Kidney (tissue), 14 donors: ENCODE results near the gene CLEC1B. TPM values are rescaled to one million over a fixed set of nuclear protein-coding genes. Genes with fewer than 3 reads are reported as not detected.
"Not testable (repeated sequence)": the region's sequence is repeated elsewhere in the genome, so short reads cannot be mapped to it uniquely, and the experiment has no call there.

ENCODE experiments used
- DNase-seq, 5 donors: peaks; one replicate each; pipeline ENCODE4 v3.0.0-alpha.2; 2013 to 2020
- FAIRE-seq: peaks from 2 replicates; lab custom pipeline; 2012; peaks lifted over from hg19 to GRCh38; lab: Jason Lieb, UNC
- H3K27ac ChIP-seq, 2 donors: one replicate each; pipeline ENCODE4 v1.7.0; 2013; ENCODE audit warnings: low read depth in 2 of 2, low read length in 2 of 2, inconsistent platforms in 1 of 2
- H3K27me3 ChIP-seq: one replicate; pipeline ENCODE4 v1.7.1; 2013; ENCODE audit warnings: low read length, inconsistent platforms; ENCODE audit not compliant: control insufficient read depth, insufficient read depth
- H3K36me3 ChIP-seq, 3 donors: one replicate each; pipeline versions ENCODE4 v1.7.0 to v1.7.1; 2013; ENCODE audit warnings: low read length in 3 of 3, control low read depth in 1 of 3, inconsistent platforms in 1 of 3; ENCODE audit not compliant: insufficient read depth in 3 of 3, control insufficient read depth in 2 of 3
- H3K4me1 ChIP-seq, 3 donors: one replicate each; pipeline versions ENCODE4 v1.7.0 to v1.7.1; 2013; ENCODE audit warnings: low read length in 3 of 3, inconsistent platforms in 1 of 3, low read depth in 1 of 3; ENCODE audit not compliant: control insufficient read depth in 2 of 3, insufficient read depth in 2 of 3
- H3K4me3 ChIP-seq, 3 donors: one replicate each; pipeline versions ENCODE4 v1.7.0 to v1.8.1; 2013; ENCODE audit warnings: low read length in 3 of 3, control low read depth in 1 of 3, inconsistent platforms in 1 of 3
- H3K9ac ChIP-seq, 3 donors: one replicate each; pipeline versions ENCODE4 v1.7.0 to v1.7.1; 2013; ENCODE audit warnings: low read length in 3 of 3, control low read depth in 1 of 3, inconsistent platforms in 1 of 3
- H3K9me3 ChIP-seq, 3 donors: one replicate each; pipeline versions ENCODE4 v1.7.0 to v1.7.1; 2013; ENCODE audit warnings: low read length in 3 of 3, control low read depth in 1 of 3, inconsistent platforms in 1 of 3; ENCODE audit not compliant: control insufficient read depth in 2 of 3, insufficient read depth in 1 of 3
- CTCF ChIP-seq: IDR thresholded peaks from 3 replicates; pipeline ENCODE4 v1.5.1; 2012; ENCODE audit warnings: mild to moderate bottlenecking, moderate library complexity, borderline replicate concordance; ENCODE audit not compliant: insufficient read depth; ENCODE audit errors: extremely low read depth
- intact Hi-C: fragments of 100-400 bp; cut with DNase I; formaldehyde crosslinking; loops from one replicate; pipeline ENCODE4 v1.11.1; 2022
- polyA plus RNA-seq: library from polyadenylated mRNA; stranded (reverse); fragments of 350-450 nt; fragmentation: Illumina TruSeq; extraction: RNeasy Lipid Tissue Mini Kit (QIAGEN cat#74804); gene quantifications from one replicate; pipeline ENCODE4 v1.2.3, GENCODE V29; 2014; ENCODE audit warnings: low read depth, low replicate concordance; ENCODE audit not compliant: insufficient read depth
- total RNA-seq: library from RNA; stranded (reverse); fragmentation: NEBNext Ultra II Directional; extraction: Animal tissue kit (Norgen Biotek cat#: 25700); gene quantifications from one replicate; pipeline ENCODE4 v1.2.1, GENCODE V29; 2021
- donor health status: control.
- donor health status: control.
- donor health status: control.
- donor health status: control.
- donor health status: control.
- donor health status: DM: yes; HTN: yes; CAD: no.
- donor health status: Normal renal cell carcinoma (clear cell type).

Gene CLEC1B
- total and polyA plus RNA-seq, 2 donors from 2014 or later = not detected

GRCh38 chr12:9961106-9961505 lies 37.8 kb downstream of the CLEC1B start:
- H3K4me1 ChIP-seq = no peaks in the 10 kb centered on the region
- no peaks in the 10 kb centered on the region for H3K27me3 ChIP-seq
- no peak overlapping the region for H3K9ac ChIP-seq
- H3K9me3 ChIP-seq = no peaks in the 10 kb centered on the region
- H3K4me3 ChIP-seq = no peak overlapping the region
- TF ChIP-seq CTCF = no peak
- no peak overlapping the region for H3K27ac ChIP-seq
- FAIRE-seq (no peak), DNase-seq (no peak)
- no peaks in the 10 kb centered on the region for H3K36me3 ChIP-seq
- intact Hi-C loops = no loop called here

- H3K4me3 ChIP-seq = no peak overlapping the region
- no peak overlapping the region for H3K27ac ChIP-seq
- intact Hi-C loops = no loop called here
- DNase-seq (no peak), FAIRE-seq (no peak)
- no peaks in the 10 kb centered on the region for H3K27me3 ChIP-seq
- H3K9ac ChIP-seq = no peak overlapping the region
- no peaks in the 10 kb centered on the region for H3K4me1 ChIP-seq
- no peaks in the 10 kb centered on the region for H3K9me3 ChIP-seq
- H3K36me3 ChIP-seq = no peaks in the 10 kb centered on the region
- TF ChIP-seq CTCF = no peak
Observed at GRCh38 chr12:9960590-9960989, 38.3 kb downstream of the CLEC1B start.

GRCh38 chr12:9957834-9958233 lies 41.1 kb downstream of the CLEC1B start:
- no peak for FAIRE-seq
- H3K27ac ChIP-seq = no peak overlapping the region
- no peak for TF ChIP-seq CTCF
- intact Hi-C loops = no loop called here
- no peaks in the 10 kb centered on the region for H3K9me3 ChIP-seq
- no peak overlapping the region for H3K4me3 ChIP-seq
- H3K4me1 ChIP-seq = no peaks in the 10 kb centered on the region
- H3K27me3 ChIP-seq = no peaks in the 10 kb centered on the region
- H3K9ac ChIP-seq = no peak overlapping the region
- no peaks in the 10 kb centered on the region for H3K36me3 ChIP-seq
- no peak for DNase-seq

GRCh38 chr12:9952954-9953729 lies 45.8 kb downstream of the CLEC1B start:
- FAIRE-seq, H3K4me3 ChIP-seq, H3K9me3 ChIP-seq, H3K27ac ChIP-seq, H3K27me3 ChIP-seq, H3K36me3 ChIP-seq, intact Hi-C loops, H3K4me1 ChIP-seq, H3K9ac ChIP-seq: not testable (repeated sequence)
- peak in 1 of 5 donors; percentile 64 for DNase-seq
